K562 (cell line): ENCODE measurements around the gene PACSIN2.

Experiments
- FOXA3 ChIP-seq, 2 experiments: fragments of 450-650 bp in 1 of 2; sonication (generic) in 1 of 2; formaldehyde crosslinking; IDR thresholded peaks in 1 of 2; conservative IDR thresholded peaks in 1 of 2; 2 replicates each; pipeline versions ENCODE4 v1.4.0 to v1.8.0; 2020 to 2022; ENCODE audit warnings: mild to moderate bottlenecking in 2 of 2, missing genetic modification reagents in 1 of 2
- JUNB ChIP-seq: fragments of 450-650 bp; formaldehyde crosslinking; conservative IDR thresholded peaks from 2 replicates; pipeline ENCODE4 v1.4.0; 2020; ENCODE audit warnings: mild to moderate bottlenecking
- NFE2L1 ChIP-seq: fragments of 450-650 bp; IDR thresholded peaks from 2 replicates; pipeline ENCODE4 v1.6.1; 2016; ENCODE audit warnings: missing genetic modification characterization, low read depth, mild to moderate bottlenecking, missing compliant biosample characterization, moderate library complexity, borderline replicate concordance
- RAD21 ChIP-seq, 2 experiments: fragments of 250-450 bp in 1 of 2; fragments of 450-650 bp in 1 of 2; sonication (Bioruptor Pico) in 1 of 2; formaldehyde crosslinking in 1 of 2; IDR thresholded peaks in 1 of 2; conservative IDR thresholded peaks in 1 of 2; 2 replicates each; pipeline versions ENCODE4 v1.4.0 to v1.8.0; 2020 to 2022; ENCODE audit warnings: mild to moderate bottlenecking in 2 of 2, moderate library complexity in 1 of 2
- SP1 ChIP-seq: sonication (generic); formaldehyde crosslinking; IDR thresholded peaks from 2 replicates; pipeline ENCODE4 v1.8.1; 2022; ENCODE audit warnings: mild to moderate bottlenecking, missing genetic modification reagents
- TAF1 ChIP-seq: IDR thresholded peaks from 2 replicates; pipeline ENCODE4 v1.6.1; 2011; ENCODE audit warnings: mild to moderate bottlenecking, low read length, moderate library complexity; ENCODE audit not compliant: insufficient read depth, control insufficient read depth, severe bottlenecking; ENCODE audit errors: extremely low read depth
- TEAD4 ChIP-seq, 2 experiments: sonication (generic) in 1 of 2; formaldehyde crosslinking in 1 of 2; IDR thresholded peaks; 2 replicates each; pipeline versions ENCODE4 v1.6.1 to v1.8.0; 2012 to 2022; ENCODE audit warnings: borderline replicate concordance in 1 of 2, inconsistent platforms in 1 of 2, low read length in 1 of 2, mild to moderate bottlenecking in 1 of 2, missing genetic modification reagents in 1 of 2
- TOE1 ChIP-seq, 2 experiments: fragments of 450-650 bp in 1 of 2; sonication (generic) in 1 of 2; formaldehyde crosslinking in 1 of 2; IDR thresholded peaks; 2 replicates each; pipeline versions ENCODE4 v1.7.1 to v1.8.0; 2016 to 2022; ENCODE audit warnings: borderline replicate concordance in 2 of 2, mild to moderate bottlenecking in 2 of 2, antibody characterized with exemption in 1 of 2, inconsistent platforms in 1 of 2, low read depth in 1 of 2, missing genetic modification reagents in 1 of 2, moderate library complexity in 1 of 2
- ZBTB7A ChIP-seq: IDR thresholded peaks from 2 replicates; pipeline ENCODE4 v1.6.1; 2011; ENCODE audit warnings: low read depth, mild to moderate bottlenecking, low read length, moderate library complexity, borderline replicate concordance; ENCODE audit not compliant: control insufficient read depth
- ZNF384 ChIP-seq: IDR thresholded peaks from 2 replicates; pipeline ENCODE4 v1.6.1; 2012; ENCODE audit warnings: low read depth, low read length, improper control_type of control experiment
- TF ChIP-seq, protein P1 (sequence below), 3 experiments: IDR thresholded peaks in 2 of 3; conservative IDR thresholded peaks in 1 of 3; 2 replicates each; pipeline ENCODE4 v1.5.1; 2011 to 2012; ENCODE audit warnings: low read length in 3 of 3, mild to moderate bottlenecking in 3 of 3, control low read depth in 2 of 3, improper control_type of control experiment in 1 of 3, inconsistent platforms in 1 of 3, low read depth in 1 of 3, mixed read lengths in 1 of 3, moderate library complexity in 1 of 3; ENCODE audit not compliant: insufficient read depth in 2 of 3
- TF ChIP-seq, protein P2 (sequence below): conservative IDR thresholded peaks from 2 replicates; pipeline ENCODE4 v1.6.1; 2011; ENCODE audit warnings: low read depth, mild to moderate bottlenecking, low read length; ENCODE audit not compliant: control insufficient read depth

DNA sequence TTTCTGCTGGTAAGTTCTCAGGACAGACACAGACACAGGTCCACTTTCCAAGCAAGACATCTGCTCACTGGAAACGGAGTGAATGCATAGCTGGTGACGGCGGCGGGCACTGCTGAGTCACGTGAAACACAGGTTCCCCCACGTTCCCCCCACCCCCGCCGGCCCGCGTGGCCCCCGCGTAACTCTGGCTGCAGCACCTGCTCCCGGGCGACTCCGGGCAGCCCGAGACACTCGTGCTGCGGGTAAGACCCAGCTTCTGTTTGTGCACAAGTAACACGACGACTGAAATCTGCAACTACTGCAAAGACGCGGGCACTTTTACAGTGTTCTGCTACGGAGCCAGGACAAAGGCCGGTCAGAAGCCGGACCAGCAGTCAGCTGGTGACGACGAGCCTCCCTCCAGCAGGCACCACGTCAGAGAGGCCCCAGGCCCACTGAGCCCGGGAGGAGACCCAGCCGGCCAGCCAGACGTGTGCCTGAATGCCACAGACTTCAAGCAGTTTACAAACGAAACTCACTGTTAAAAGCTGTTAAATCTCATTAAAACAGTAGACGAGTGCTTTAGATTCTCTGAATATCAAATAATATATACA, 145.0 kb downstream of the PACSIN2 start:
- TF ChIP-seq NFE2L1 (tag) (no peak), TOE1 (IDR thresholded peaks at IDR 0.05; ENCODE audit: borderline replicate concordance) (no peak), TOE1 (CRISPR knock-in tag; IDR thresholded peaks at IDR 0.05; ENCODE audit: borderline replicate concordance, low read depth) (no peak), TAF1 (no peak), TEAD4 (IDR thresholded peaks at IDR 0.05; ENCODE audit: low read length) (no peak), TEAD4 (CRISPR knock-in tag; IDR thresholded peaks at IDR 0.05; ENCODE audit: borderline replicate concordance) (no peak), ZNF384 (no peak), RAD21 (CRISPR knock-in tag; conservative IDR thresholded peaks at IDR 0.05 in 1 of 2, IDR thresholded peaks at IDR 0.05 in 1 of 2) (no peak), ZBTB7A (no peak), SP1 (CRISPR knock-in tag) (no peak), FOXA3 (CRISPR knock-in tag; conservative IDR thresholded peaks at IDR 0.05 in 1 of 2, IDR thresholded peaks at IDR 0.05 in 1 of 2) (no peak), JUNB (CRISPR knock-in tag) (no peak)
- TF ChIP-seq, protein P1, sequence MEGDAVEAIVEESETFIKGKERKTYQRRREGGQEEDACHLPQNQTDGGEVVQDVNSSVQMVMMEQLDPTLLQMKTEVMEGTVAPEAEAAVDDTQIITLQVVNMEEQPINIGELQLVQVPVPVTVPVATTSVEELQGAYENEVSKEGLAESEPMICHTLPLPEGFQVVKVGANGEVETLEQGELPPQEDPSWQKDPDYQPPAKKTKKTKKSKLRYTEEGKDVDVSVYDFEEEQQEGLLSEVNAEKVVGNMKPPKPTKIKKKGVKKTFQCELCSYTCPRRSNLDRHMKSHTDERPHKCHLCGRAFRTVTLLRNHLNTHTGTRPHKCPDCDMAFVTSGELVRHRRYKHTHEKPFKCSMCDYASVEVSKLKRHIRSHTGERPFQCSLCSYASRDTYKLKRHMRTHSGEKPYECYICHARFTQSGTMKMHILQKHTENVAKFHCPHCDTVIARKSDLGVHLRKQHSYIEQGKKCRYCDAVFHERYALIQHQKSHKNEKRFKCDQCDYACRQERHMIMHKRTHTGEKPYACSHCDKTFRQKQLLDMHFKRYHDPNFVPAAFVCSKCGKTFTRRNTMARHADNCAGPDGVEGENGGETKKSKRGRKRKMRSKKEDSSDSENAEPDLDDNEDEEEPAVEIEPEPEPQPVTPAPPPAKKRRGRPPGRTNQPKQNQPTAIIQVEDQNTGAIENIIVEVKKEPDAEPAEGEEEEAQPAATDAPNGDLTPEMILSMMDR (IDR thresholded peaks at IDR 0.05 in 2 of 3, conservative IDR thresholded peaks at IDR 0.05 in 1 of 3; ENCODE audit: insufficient read depth in 2 of 3, low read depth in 1 of 3, low read length in 3 of 3) = no peak
- TF ChIP-seq, protein P2, sequence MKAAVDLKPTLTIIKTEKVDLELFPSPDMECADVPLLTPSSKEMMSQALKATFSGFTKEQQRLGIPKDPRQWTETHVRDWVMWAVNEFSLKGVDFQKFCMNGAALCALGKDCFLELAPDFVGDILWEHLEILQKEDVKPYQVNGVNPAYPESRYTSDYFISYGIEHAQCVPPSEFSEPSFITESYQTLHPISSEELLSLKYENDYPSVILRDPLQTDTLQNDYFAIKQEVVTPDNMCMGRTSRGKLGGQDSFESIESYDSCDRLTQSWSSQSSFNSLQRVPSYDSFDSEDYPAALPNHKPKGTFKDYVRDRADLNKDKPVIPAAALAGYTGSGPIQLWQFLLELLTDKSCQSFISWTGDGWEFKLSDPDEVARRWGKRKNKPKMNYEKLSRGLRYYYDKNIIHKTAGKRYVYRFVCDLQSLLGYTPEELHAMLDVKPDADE = no peak
